ENCODE results near the gene UBL4B.
"Not testable (repeated sequence)": the region's sequence is repeated elsewhere in the genome, so short reads cannot be mapped to it uniquely, and the experiment has no call there.

UBL4B gene

GRCh38 chr1:110076789-110077500 is 35.3 kb upstream of the UBL4B start:
- no peak for DNase-seq (ENCODE audit: low read depth)
- TF ChIP-seq, protein P1, sequence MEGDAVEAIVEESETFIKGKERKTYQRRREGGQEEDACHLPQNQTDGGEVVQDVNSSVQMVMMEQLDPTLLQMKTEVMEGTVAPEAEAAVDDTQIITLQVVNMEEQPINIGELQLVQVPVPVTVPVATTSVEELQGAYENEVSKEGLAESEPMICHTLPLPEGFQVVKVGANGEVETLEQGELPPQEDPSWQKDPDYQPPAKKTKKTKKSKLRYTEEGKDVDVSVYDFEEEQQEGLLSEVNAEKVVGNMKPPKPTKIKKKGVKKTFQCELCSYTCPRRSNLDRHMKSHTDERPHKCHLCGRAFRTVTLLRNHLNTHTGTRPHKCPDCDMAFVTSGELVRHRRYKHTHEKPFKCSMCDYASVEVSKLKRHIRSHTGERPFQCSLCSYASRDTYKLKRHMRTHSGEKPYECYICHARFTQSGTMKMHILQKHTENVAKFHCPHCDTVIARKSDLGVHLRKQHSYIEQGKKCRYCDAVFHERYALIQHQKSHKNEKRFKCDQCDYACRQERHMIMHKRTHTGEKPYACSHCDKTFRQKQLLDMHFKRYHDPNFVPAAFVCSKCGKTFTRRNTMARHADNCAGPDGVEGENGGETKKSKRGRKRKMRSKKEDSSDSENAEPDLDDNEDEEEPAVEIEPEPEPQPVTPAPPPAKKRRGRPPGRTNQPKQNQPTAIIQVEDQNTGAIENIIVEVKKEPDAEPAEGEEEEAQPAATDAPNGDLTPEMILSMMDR (conservative IDR thresholded peaks at IDR 0.05; ENCODE audit: low read depth, low read length) = no peak
- H3K4me3 ChIP-seq (ENCODE audit: low read length) = no peak overlapping the region

GRCh38 chr1:110079995-110080394 is 32.2 kb upstream of the UBL4B start:
- H3K4me3 ChIP-seq (ENCODE audit: low read length); DNase-seq (ENCODE audit: low read depth): not testable (repeated sequence)

DNA sequence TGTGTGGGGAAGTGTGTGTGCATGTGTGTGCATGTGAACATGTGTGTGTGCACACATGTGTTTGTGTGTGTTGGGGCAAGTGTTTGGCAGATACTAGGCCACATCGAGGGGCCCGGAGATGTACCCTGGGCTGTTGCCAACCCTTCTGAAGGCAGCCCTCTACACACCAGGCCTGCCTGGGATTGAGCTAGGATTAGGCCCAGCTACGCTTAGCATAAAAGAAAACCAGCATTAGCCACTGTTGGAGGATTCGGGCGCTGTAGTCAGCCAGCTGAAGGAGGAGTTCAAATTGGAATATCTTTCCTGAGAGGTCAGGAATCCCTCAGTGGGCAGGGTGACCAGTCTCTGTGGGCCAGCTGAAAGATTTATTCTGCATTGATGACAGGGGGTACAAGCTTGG is 31.2 kb upstream of the UBL4B start:
- TF ChIP-seq, protein P1 (conservative IDR thresholded peaks at IDR 0.05; ENCODE audit: low read depth, low read length) = no peak
- no peak for DNase-seq (ENCODE audit: low read depth)
- no peak overlapping the region for H3K4me3 ChIP-seq (ENCODE audit: low read length)

- DNase-seq (ENCODE audit: low read depth) = no peak
- TF ChIP-seq, protein P1 (conservative IDR thresholded peaks at IDR 0.05; ENCODE audit: low read depth, low read length) = no peak
- no peak overlapping the region for H3K4me3 ChIP-seq (ENCODE audit: low read length)
Measured at GRCh38 chr1:110082477-110082876, 29.8 kb upstream of the UBL4B start.

DNA sequence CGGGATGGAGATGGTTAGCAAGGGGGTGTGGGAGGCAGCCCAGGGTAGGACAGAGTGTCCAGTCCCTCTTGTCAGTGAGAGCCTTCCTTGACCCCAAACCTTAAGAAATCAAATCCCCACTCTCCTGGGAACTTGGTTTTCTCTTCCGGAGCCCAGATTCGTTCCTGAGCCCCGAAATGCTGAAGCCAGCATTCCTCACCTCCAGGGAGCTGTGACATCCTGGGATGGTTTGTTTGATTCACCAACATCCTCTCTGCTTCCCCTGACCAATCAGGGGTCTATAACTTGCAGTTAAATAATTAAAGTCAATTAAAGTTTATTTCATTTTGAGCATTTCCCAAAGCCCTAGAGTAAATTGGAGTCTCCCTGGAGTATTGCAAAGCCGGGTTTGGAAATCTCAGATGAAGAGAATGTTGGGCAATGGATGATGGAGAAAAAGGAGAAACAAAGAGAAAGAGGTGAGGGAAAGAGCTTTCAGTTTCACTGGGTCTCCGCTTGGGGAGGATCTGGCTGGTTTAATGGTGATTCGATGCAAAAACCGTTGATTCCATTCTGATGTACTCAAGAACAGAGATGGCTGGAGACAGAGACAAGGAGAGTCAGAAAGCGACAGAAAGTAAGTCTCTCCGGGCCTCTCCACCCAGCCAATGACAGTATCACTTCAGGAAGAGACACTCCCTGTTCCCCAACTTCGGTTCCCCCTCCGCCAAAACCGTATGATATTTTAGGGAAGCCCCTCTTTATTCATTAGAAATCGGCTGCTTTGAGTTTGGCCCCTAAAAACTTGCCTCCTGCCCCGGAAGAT is 29.0 kb upstream of the UBL4B start:
- no peak for DNase-seq (ENCODE audit: low read depth)
- TF ChIP-seq, protein P1 (conservative IDR thresholded peaks at IDR 0.05; ENCODE audit: low read depth, low read length) = no peak
- H3K4me3 ChIP-seq (ENCODE audit: low read length) = no peak overlapping the region

GRCh38 chr1:110083866-110084226 is 28.4 kb upstream of the UBL4B start:
- TF ChIP-seq, protein P1 (conservative IDR thresholded peaks at IDR 0.05; ENCODE audit: low read depth, low read length) = no peak
- no peak for DNase-seq (ENCODE audit: low read depth)
- H3K4me3 ChIP-seq (ENCODE audit: low read length) = no peak overlapping the region

GRCh38 chr1:110084227-110085078 is 27.8 kb upstream of the UBL4B start:
- no peak overlapping the region for H3K4me3 ChIP-seq (ENCODE audit: low read length)
- DNase-seq (ENCODE audit: low read depth) = no peak
- TF ChIP-seq, protein P1 (conservative IDR thresholded peaks at IDR 0.05; ENCODE audit: low read depth, low read length) = no peak

Data from retinal pigment epithelial cell (primary cell).